SU-DHL-6 (cell line): ENCODE measurements around the gene MMEL1.

ENCODE experiments used
- CTCF ChIP-seq: fragments of 200-600 bp; sonication (generic); IDR thresholded peaks from one replicate; pipeline ENCODE4 v1.5.1; 2017; ENCODE audit warnings: antibody characterized with exemption, mild to moderate bottlenecking, low read length, moderate library complexity; ENCODE audit not compliant: insufficient read depth, poor library complexity, severe bottlenecking
- EZH2phosphoT487 ChIP-seq: fragments of 200-600 bp; sonication (generic), shearing (Covaris generic); conservative IDR thresholded peaks from 2 replicates; pipeline ENCODE4 v1.6.1; 2018; ENCODE audit warnings: mild to moderate bottlenecking, antibody characterized with exemption, low read length, moderate library complexity, mixed read lengths

- TF ChIP-seq CTCF (no peak), EZH2phosphoT487 (no peak)
Observed at GRCh38 chr1:2561446-2561845, 71.4 kb downstream of the MMEL1 start.
